Stimulated activated CD4-positive, alpha-beta T cell treated with anti-CD3 and anti-CD28 coated beads, Interleukin-12 subunit alpha, Interleukin-12 subunit beta, amount 100 ng/mL, for 24 hours (primary cell): ENCODE results near the gene APCDD1L.
"Not testable (repeated sequence)": the region's sequence is repeated elsewhere in the genome, so short reads cannot be mapped to it uniquely, and the experiment has no call there.

Experiments
- DNase-seq, 2 experiments: peaks; one replicate each; pipeline ENCODE4 v3.0.0-alpha.2; 2020; ENCODE audit warnings: low read depth in 2 of 2

Gene APCDD1L

DNA sequence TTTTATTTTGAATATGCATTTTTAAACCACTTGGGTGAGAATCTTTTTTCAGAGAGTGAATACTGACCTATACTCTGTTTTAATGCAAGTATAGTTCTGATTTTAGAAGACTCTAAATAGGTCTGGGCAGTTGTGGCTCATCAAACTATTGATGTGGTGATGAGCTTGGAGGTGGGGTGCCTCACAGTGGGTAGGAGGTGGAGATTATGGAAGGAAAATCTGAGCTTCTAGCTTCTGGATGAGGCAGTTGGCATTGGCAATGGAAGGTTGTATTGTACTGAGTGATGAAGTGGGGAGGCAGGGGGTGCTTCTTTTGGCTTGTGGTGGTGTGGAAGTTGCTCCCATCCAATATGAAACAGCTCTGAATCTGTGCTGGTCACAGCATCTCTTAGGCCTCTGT lies 73.5 kb downstream of the APCDD1L start:
- no peak for DNase-seq

DNA sequence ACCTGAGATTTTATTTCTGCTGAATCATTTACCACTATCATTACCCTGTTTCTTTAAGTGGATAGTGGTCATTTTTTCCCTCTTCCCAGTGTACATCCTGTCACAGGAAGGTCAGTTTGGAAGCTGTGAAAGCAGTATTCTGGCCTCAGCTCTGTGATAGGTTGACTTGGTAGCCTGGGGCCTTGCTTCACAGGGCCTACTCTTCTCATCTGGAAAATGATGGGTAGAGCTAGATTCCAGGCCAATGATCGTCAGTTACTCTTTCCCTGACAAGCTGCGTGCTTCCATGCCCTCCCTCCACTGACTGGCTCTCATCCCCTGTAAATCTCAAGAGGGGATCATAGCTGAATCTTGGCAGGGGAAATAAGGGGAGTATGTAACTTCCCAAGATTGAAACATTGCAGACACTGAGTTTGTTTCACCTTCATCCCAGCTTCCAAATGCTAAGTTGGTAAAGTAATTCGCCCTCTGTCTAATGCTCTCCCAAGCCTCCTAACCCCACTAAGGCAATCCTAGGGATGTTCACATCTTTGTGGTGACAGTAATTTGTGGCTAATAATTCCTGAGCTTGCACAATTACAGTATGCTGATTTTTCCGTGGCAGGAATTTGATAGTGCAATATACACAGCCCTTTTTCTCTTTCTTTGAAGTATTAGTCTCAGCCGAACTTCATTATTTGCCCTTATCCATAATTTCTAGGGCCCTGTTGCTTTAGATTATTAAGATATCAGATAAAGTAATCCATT lies 75.0 kb downstream of the APCDD1L start:
- DNase-seq, result no peak

DNA sequence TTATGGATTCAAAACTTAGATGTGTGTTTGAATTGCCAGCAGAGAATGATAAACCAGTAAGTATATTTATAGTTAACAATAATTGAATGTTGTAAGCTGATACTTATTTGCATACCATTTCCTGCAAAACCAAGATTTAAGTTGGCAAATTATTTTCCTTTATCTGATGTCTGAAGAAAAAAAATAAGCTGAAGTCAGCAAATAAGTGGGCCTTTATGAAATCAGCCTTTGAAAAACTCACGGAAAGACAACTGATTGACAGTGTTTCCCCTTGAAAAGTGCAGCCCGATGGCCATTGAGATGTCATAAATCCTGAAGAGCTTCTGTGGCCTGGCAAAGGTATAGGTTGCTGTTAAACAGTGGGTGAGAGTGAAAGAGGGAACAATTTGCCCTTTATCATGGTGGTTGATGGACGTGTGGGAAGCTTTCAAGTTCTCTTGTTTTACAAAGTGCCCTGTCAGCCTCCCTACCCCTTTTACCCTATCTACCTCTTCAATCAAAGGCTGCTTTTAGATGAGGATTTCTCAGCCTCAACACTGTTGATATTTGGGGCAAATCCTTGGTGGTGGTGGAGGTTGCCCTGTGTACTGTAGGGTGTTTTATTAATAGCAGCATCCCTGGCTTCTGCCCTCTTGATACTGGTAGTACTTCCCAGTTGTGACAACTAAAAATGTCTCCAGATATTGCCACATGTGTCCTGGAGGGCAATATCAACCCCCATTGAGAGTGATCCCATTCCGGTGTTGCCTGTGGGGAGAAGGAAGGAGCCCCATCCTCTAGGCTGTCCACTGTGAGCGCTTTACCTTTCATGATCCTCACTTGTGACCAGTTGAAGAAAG lies 76.0 kb downstream of the APCDD1L start:
- DNase-seq, result no peak

DNA sequence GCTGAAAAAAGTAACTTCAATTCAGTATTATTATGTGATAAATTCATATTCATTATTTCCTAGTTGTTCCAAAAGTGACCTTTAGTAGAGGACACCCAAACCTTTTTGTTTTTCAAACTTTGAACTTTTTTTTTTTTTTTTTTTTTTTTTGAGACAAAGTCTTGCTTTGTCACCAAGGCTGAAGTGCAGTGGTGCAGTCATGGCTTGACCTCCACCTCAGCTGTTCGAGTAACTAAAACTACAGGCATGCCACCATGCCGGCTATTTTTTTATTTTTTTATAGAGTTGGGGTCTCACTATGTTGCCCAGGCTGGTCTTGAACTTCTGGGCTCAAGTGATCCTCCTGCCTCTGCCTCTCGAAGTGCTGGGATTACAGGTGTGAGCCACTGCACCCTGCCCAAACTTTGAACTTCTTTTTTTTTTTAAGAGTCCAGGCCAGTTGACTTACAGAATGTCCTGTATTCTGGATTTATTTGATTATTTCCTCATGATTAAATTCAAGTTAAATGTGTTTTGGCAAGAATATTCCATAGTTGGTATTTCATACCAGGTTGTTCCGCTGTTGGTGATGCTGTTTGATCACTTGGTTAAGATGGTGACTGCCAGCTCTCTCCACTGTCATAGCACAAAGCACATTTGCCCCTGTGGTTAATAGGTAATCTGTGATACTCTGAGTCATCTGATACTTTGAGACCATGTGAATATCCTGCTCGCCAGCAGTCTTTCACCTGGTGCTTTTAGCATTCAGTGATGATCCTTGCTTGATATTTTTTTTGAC lies 78.1 kb downstream of the APCDD1L start:
- no peak for DNase-seq

DNA sequence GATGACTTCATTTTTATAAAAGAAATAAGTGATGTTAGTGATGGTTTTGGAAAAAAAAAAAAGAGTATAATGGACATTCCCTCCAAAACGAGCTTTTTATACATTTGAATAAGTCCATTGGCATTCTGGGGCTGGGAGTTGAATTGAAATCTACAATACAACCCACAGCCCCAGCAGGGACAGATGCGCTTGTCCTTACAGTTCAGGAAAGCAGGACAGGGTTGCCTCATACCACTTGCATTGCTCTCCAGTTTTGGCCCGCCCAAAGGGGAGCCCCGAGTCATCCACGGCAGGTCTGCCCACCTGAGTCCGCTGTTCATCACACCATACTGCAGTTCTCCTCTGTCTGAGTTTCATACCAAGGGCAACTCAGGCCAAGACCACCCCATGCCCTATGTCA lies 80.0 kb downstream of the APCDD1L start:
- no peak for DNase-seq

DNA sequence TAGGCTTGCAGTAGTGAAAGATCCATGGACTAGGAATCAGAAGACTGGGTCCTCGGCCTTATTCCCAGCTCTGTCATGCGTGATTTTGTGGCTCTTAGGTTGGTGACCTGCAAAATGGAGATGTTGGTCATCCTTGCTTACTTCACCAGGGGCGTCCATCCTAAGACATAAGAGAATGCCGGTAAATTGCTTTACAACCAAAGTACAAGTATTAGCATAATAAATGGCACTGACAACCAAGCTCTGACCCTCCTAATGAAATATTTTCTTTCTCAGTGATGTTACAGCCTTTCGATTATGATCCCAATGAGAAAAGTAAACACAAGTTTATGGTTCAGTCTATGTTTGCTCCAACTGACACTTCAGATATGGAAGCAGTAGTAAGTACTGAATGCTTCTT lies 80.9 kb downstream of the APCDD1L start:
- DNase-seq, result no peak

DNA sequence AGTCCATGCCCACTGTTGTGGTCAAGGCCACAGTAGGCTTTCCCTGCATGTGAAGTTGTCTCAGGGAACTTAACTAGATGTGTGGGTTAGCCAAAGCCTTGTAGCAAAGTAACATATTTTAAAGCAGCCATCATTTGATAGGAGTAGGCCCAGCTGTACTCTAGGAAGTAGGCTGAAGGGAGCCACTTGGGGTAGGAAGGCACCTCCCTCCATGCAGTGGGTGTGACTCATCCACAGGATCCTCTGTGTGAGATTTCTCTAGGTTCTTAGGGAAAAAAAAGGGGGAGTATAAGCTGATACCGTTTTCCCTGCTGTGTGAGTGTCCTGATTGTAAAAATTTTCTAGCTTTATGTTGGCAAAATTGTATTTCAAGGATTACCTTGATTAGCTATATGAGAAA lies 81.4 kb downstream of the APCDD1L start:
- no peak for DNase-seq

DNA sequence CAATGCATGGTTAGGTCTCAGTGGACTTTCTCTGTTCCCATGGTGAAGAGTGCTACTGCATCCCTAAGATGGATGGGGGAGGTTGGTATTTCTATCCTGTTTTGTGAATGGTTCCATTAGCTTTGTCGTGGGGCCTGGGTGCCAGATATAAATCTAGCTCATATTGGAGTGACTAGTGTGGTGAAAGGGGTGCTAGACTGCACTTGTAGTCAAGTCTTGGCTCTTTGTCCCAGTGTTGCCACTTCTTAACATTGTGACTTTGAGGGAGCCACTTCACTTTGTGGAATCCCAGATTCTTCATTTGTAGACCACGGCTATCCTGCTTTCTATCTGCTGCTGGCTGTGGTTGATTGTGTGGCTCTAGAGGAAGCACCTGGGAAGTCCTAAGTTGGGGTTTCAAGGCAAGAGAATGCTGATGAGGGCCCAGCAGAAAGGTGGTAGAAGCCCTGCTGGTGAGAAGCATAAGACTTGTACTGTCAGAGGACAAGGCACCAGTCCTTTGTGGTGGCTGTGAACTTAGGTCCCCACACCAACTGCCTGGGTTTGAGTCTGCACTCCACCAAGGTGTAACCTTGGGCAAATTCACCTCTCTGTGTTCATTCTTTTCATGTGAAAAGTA lies 82.1 kb downstream of the APCDD1L start:
- no peak for DNase-seq

DNA sequence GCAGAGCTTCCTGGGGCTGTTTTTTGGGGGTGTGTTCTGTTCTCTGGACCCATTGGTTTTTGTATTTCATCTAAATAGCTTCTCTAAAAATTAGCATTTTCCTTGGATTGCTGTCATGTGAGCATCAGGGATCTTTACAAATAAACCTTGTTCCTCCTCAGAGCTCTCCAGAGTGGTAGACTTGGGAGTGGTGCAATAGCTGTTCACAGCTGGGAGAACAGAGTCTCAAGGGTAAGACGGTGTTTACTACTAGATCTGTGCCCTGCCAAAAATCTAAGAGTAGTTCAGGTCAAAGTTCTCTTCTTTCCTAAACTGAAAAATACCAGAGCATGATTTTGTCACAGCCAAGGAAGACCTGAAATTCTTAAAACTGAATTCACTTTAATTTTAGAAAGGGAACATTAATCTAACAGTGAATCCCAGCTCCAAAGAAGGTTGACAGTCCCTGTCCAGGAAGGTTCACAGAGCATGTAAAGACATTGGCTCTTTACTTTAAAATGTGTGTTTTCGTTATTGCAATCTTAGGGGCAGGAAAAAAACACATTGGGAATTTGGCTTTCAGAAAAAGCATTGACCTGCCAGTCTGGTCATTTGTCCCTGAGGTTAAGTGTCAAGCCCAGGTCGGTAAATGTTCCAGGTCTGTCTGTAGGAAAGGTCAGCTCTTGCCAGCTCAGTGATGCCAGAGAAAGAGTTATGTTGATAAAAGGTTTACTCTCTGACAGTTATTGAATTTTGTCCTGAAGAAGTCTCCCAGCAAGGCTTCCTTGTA lies 82.8 kb downstream of the APCDD1L start:
- DNase-seq, result no peak

DNA sequence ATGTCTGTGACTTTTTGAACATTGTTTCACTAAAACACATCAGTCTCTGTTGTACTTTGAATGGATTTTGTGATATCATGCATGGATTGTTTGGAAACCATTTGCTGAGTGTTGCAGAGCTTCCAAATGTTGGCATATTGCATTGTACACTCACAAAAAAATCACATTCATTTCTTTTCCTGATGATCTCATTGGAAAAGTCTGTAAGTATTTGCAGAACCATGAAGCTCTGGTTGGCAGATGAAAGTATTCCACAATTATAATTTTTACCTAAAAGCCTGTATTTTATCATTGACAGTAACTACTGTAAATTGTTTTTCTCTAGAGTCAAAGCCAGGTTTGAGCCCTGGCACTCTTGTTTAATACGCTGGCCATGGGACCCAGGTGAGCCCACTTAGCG lies 84.1 kb downstream of the APCDD1L start:
- DNase-seq, result no peak

DNA sequence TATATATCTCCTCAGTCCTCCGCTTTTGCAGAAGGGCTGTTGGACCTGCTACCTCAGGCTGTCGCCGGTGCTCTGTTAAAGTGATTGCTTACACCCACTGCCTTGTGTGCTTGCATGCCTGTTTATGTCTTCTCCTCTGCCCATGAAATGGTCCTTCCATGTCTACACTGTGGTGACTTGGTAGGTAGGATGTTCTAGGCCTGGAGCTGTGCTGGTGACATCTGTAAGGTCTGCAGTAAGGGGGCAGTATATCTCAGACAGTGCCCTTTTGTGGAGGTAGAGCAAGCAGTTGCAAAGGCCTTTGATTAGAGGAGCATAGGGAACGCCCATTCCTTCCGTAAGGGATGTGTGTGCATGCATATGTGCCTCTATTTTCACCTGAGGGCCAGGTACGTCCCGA lies 85.9 kb downstream of the APCDD1L start:
- no peak for DNase-seq

DNA sequence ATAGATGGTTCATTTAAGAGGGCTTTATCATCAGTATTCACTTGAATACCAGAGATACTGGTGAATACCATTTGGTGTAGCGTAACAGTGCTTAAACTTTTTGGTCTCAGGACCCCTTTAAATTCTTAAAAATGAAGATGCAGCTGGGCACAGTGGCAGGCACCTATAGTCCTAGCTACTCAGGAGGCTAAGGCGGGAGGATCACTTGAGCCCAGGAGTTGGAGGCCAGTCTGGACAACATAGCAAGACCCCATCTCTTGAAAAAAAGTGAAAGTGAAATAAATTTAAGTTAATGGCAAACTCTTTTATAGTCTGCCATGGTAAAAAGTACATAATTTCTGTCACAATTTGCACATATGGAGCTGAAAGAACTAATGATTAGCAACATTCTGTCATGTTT lies 86.8 kb downstream of the APCDD1L start:
- DNase-seq, result no peak

DNA sequence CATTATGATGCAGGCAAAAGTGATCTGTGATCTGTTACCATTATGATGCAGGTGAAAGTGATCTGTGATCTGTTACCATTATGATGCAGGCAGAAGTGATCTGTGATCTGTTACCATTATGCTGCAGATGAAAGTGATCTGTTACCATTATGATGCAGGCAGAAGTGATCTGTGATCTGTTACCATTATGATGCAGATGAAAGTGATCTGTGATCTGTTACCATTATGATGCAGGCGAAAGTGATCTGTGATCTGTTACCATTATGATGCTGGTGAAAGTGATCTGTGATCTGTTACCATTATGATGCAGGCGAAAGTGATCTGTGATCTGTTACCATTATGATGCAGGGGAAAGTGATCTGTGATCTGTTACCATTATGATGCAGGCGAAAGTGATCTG lies 87.6 kb downstream of the APCDD1L start:
- not testable (repeated sequence) for DNase-seq

DNA sequence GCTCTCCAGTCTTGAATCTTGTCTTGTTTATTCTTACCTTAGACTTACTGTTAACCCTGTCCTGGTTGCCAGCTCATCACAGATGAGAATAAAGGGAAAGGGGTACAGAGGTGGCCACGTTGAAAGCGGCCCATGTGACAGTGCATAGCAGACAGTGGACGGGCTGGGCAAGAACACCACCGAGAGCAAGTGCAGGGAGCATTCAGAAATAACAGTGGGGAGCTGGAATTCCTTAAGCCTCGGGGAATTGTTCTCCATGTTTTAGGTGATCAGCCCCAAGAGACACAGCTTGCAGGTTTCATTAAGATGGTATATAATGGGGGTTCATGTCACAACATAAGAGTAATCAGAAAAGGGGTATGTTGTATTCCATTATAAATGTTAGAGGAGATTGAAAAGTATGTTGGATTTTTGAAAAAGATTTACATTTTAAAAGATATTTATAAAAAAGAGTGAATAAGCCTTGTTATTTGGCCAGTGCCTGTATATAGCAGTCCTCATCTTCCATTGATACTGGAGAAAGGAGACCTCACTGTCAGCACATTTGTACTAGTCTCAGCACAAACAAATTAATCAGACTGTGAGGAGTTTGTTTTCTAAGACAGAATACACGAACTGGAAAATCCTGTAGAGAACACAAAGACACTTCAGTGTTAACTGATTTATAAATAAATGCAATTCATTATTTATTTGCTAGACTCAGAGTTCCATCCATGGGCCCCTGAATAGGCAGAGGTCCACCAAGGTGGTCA lies 90.8 kb downstream of the APCDD1L start:
- no peak for DNase-seq

DNA sequence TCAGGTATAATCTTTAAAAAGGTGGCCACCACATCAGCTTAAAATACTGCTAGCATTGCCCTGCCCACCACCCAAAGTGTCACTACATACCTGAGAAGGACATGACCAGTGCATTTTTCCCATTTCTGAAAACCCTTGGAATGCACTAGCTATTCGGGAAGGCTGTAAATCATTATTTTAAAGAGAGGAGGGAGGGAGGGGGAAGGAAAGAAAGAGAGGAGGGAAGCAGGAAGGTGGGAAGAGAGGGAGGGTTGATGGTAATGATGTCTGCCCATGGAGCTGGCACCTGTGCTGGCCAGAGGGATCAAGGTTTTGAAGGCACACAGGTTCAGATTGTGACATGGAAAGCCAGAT lies 93.7 kb downstream of the APCDD1L start:
- DNase-seq, result no peak

DNA sequence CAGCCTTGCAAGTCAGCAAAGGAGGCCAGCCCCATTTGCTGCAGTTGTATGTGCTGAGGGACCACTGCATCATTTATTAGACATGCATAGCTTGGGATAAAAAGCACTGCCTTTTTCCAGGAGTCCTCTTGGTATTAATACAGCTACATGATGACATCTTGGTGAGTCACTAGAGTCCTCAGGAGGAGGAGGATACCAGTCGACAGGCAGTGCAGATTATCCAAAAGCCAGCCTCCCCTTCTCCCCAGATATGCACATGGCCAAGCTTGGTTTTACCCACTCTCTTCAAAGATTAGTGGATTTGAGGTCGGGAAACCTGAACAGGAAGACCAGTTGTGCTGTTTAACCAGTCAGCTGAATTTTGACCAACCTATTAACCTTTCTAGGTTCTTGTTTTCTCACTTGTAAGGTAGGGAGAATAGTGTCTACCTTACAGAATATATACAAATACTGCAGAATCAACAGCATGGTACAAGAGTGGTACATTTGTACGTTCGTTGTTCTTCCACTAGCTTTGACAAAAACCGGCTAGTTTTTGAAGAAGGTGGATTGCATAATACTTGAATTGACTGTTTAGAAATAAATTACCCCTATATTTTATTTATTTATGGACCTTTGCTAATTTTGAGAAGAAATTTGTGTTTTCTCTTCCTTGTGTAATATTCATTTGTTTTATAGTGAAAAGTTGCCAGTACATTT lies 94.3 kb downstream of the APCDD1L start:
- no peak for DNase-seq

DNA sequence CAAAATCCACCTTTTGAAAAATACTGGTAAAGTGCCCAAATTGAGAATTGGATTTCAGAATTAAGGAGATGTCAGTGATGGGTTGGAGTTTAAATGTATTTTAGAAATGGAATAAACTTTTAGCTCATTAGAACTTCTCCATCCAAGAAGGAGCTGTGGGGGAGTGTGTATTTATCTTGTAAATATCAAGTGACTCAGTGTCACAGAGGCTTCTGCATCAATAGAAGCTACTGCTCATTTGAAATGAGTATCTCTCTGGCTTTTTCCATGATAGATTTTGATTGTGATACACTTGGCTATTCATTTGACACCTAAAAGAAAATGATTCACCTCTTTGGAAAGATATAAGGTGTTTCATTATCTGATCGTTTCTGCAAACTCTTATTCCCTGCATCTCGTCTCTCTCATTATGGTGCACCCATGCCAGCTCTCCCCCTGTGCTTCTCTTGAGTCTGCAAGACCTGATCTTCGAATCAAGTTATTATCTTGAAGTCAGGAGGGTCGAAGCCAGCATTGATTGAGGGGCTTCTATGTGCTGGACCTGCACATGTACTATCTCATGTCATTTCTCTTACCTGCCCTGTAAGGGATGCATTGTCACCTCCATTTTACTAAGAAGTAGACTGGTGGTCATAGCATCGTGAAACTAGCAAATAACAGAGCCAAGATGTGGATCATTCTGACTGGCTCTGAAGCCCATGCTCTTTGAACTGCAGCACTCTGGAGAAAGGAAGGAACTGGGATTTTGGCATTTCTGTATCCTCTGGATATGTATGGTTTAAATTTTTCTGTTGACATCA lies 96.0 kb downstream of the APCDD1L start:
- no peak for DNase-seq

DNA sequence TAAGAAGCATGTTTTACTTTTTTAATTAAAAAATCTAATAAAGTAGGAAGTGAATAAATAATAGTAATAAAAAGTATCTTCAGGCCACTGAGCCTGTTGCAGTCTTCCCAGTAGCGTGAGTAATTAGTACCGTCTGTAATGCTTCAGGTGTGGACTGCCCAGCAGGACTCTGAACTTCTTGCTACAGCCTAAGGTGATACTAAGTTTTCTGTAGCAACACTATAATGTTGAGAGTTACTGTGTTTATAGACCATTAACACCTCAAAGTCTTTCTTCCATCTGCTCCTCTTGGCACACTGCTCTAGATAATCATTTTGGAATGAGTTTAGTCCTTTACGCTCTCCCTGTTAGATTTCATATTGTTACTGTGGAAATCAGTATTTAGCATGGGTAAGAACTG lies 97.8 kb downstream of the APCDD1L start:
- DNase-seq, result no peak

DNA sequence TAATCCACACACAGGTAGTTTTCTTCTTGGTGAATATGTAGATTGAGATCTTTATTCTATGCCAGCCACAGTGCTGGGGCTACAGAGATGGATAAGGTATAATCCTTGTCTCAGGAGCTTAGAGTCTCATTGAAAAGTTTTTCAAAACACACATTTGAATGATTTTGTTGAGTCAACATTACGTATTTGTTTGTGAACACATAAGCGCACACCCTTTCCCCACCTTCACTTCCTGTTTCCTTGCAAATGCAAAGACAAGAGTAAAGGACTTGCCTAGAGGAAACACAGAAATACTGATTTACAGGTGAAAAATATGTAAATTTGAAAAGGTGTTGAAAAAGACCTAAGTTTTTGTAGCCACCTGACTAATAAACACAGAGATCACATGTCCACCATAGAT lies 98.4 kb downstream of the APCDD1L start:
- DNase-seq, result no peak
